Epithelial cell of prostate (primary cell): ENCODE data around the gene LHX4.

ENCODE experiments used
- DNase-seq: peaks from one replicate; pipeline ENCODE4 v3.0.0-alpha.2; 2011; ENCODE audit warnings: low read depth, low spot score
- H3K27ac ChIP-seq: fragments of 450-650 bp; 2 replicates; pipeline ENCODE4 v1.5.1; 2017; ENCODE audit warnings: mild to moderate bottlenecking

LHX4 gene

DNA sequence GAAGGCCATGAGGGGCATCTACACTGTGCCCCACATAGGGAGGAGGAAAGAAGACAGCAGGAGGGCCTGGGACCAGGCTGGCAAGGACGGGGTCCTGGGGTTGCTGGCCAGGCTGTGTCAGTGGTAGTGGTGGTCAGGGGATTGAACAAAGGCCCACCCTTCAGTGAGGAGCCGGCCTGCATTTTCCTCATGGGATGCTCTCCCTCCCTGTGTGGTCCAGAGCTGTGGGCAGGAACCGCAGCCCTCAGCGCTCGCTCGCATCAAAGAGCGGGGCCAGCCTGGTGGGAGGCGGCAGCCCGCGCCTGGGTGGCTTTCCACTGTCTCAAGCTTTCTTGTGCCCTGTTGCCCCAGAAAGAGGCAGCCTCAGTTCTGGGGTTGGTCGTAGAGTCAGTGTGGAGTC lies 24.8 kb downstream of the LHX4 start:
- DNase-seq = no peak
- H3K27ac ChIP-seq = no peak overlapping the region

- no peak overlapping the region for H3K27ac ChIP-seq
- no peak for DNase-seq
Observed at GRCh38 chr1:180255536-180256340, 25.7 kb downstream of the LHX4 start.

DNA sequence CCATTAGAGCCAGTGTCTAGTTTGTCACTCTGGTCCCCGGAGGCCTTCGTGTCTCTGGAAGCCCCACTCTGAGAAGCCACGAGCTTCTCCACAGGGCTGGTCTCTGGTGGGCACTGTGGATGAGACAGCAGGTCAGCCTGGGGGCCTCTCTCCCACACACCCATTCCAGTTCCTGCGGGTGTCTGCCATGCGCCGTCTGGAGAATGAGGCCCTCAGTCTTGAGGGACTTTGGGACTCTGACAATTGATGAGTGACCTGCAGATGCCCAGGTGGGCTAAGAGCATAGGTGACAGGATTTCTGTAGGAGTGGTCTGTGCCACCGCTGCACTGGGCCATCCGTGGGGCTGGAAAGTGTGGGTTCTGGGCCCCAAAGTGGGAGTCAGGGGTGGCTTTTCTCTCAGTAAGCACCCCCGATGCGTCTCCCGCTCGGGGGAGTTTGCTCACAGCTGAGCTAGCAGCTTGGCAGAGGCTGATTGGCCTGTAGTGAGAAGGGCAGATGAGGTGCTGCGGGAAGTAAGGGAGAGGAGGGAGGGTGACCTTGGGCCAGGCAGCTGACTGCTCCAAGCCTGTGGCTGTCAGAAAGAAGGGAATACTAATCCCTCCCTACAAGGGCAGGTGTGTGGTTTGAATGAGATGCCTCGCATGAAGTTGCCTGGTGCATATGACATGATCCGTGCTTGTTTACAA lies 26.4 kb downstream of the LHX4 start:
- no peak for DNase-seq
- H3K27ac ChIP-seq = no peak overlapping the region

DNA sequence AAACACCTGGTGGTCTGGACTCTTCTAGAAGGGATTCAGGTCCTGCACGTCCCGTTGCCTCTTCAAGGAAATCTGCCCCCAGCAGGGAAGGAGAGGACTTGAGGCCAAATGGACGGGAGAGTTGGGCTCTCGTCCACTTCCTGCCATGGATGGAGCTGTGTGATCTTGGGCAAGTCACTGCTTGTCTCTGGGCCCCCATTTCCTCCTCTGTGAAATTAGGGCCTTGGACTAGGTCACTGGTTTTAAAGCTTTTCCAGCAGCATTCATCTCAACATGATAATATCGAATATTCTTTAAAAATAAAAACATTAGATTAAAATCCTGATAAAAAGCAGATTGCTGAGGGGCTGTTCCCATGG lies 26.9 kb downstream of the LHX4 start:
- no peak overlapping the region for H3K27ac ChIP-seq
- no peak for DNase-seq

GRCh38 chr1:180257486-180257885 lies 27.4 kb downstream of the LHX4 start:
- no peak overlapping the region for H3K27ac ChIP-seq
- DNase-seq = no peak

GRCh38 chr1:180258290-180258689 lies 28.2 kb downstream of the LHX4 start:
- no peak overlapping the region for H3K27ac ChIP-seq
- DNase-seq = no peak

GRCh38 chr1:180258935-180259334 lies 28.9 kb downstream of the LHX4 start:
- no peak for DNase-seq
- no peak overlapping the region for H3K27ac ChIP-seq

- no peak for DNase-seq
- H3K27ac ChIP-seq = no peak overlapping the region
Observed at GRCh38 chr1:180259431-180260338, 29.6 kb downstream of the LHX4 start.

GRCh38 chr1:180260541-180260940 lies 30.5 kb downstream of the LHX4 start:
- DNase-seq = no peak
- H3K27ac ChIP-seq = no peak overlapping the region

- H3K27ac ChIP-seq = no peak overlapping the region
- no peak for DNase-seq
Observed at GRCh38 chr1:180261030-180261429, 31.0 kb downstream of the LHX4 start.

DNA sequence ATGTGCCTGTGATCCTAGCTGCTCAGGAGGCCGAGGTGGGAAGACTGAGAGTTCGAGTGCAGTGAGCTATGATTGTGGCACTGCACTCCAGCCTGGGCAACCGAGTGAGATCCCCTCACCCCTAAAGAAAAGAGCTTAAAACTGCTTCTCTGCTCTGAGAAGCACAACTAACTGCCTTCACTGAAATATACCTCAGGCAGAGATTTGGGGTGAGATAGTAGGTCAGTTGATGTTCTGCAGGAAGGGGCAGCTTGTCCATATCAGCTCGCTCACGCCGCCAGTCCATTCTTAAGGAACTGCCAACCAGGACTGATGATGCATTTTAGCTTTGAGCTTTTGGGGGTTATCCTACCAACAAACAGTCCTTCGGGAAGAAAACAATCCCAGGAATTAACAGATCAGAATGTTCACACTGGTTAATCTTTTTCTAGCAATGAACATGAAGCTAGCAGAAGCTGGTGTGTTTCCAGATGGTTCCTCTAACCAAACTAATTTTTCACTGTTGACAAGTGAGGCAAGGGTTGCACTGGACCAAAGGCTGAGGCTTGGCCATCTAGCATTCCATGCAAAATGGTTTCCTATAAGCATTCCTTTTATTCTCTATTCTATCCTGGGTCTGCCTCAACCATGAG lies 31.6 kb downstream of the LHX4 start:
- no peak for DNase-seq
- no peak overlapping the region for H3K27ac ChIP-seq

DNA sequence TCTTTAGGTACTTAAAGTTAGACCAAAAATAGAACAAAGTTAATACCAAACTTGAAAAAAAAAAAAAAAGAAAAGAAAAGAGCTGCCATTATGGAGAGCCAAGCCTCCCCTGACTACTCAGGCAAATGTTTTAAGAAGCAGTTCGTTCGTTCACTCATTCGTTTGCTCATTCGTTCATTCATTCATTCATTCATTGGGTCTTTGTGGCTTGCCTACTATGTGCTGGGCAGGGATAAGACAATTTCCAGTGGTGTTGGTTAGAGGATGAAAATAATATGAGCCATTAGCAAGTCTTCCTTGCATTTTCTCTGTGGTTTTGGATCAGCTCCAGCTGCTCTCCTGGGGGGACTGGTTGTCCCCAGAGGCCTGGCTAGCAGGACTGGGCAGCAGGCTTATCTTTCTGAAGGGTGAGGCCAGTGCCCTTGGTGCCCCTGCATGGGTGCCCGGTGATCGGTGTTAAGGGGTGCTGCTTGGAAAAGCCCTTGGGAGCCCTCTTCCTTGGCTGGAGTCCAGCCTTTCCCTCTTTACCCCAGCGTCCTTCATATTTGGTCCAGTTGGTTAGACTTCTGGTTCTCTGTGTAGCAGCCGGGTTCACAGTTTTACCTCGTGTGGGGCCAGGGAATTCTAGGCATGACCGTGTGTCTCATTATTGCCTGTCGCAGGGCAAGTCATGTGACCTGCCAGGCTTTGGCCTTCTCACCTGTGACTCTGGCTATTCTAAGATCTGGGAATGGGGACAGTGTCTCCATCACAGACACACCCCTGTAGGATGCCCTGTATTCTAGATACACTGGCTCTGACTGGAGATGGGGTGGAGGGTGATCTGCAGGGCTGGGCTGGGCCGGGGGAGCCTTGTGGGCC lies 32.8 kb downstream of the LHX4 start:
- DNase-seq = no peak
- no peak overlapping the region for H3K27ac ChIP-seq

GRCh38 chr1:180264595-180264994 lies 34.5 kb downstream of the LHX4 start:
- no peak for DNase-seq
- H3K27ac ChIP-seq = no peak overlapping the region

DNA sequence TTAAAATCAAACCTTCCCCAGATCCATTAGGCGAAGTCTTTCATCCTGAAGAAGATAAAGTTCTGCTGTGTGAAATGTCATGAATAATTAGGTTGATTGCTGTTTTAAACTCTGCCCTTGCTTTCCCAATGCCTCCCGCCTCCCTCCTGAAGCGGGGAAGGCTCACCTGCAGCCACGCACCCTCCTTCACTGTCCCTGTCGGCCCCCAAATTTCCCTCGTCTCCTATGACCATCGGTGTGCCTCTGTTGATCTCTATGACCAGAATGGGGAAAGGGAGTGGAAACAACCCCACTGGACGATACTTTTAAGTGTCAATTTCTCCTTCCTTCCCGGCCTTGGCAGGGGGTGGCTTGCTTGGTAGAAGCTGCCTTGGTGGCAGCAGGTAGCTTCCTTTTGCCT lies 35.1 kb downstream of the LHX4 start:
- no peak overlapping the region for H3K27ac ChIP-seq
- no peak for DNase-seq

DNA sequence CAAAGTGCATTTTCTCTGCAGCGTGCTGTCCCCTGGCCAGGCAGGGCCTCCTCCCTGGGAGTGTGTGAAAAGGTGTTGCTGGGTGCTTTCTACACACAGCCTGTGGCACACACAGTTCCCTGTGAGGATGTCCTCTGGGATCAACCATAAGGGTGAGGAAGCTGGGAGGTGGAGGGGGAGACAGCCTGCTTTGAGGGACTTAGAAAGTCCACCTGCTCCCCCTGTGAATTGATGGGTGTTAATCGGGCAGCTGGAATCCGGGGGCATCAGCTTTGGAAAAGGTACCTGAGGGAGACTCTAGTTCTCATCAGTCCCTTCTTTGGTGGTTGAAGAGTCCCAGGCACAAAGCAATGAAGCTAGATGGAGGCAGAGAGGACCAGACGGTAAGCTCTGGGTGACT lies 35.8 kb downstream of the LHX4 start:
- no peak overlapping the region for H3K27ac ChIP-seq
- DNase-seq = no peak

- no peak overlapping the region for H3K27ac ChIP-seq
- no peak for DNase-seq
Observed at GRCh38 chr1:180266275-180267210, 36.5 kb downstream of the LHX4 start.

DNA sequence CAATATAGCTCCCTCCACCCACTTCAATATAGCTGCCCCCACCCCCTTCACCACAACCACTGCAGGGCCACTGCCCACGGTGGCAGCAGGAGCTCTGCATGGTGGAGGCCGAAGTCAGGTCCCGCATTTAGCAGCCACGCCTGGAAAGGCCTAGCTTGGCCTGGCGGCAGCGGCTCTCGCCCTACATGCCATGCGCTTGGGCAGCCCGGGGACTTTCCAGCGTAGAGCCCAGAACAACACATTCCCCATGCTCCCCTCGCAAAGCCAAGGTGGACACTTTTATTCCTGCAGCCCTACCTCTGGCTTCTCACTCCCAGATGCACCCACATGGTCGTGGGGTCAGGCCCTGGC lies 37.1 kb downstream of the LHX4 start:
- DNase-seq = no peak
- no peak overlapping the region for H3K27ac ChIP-seq

- H3K27ac ChIP-seq = no peak overlapping the region
- DNase-seq = no peak
Observed at GRCh38 chr1:180267761-180268555, 37.9 kb downstream of the LHX4 start.
